NOMO-1 treated with dmso at 0.1 percent for 144 hours (cell line): Measurements from ENCODE around the gene SPRR1A.
"Not testable (repeated sequence)": the region's sequence is repeated elsewhere in the genome, so short reads cannot be mapped to it uniquely, and the experiment has no call there.

ENCODE experiments used
- DNase-seq: peaks from one replicate; lab custom pipeline; 2025; ENCODE audit not compliant: unreplicated experiment; lab: John Stamatoyannopoulos, UW

The SPRR1A gene

GRCh38 chr1:152972196-152972886 lies 11.5 kb upstream of the SPRR1A start:
- DNase-seq, result no peak

- DNase-seq, result no peak
These were observed 7.2 kb upstream of the SPRR1A start for GRCh38 chr1:152976688-152977087.

- no peak for DNase-seq
These were observed 6.3 kb upstream of the SPRR1A start for GRCh38 chr1:152977614-152978013.

GRCh38 chr1:152980676-152981075 lies 3.2 kb upstream of the SPRR1A start:
- DNase-seq, result no peak

- no peak for DNase-seq
These were observed 2.6 kb upstream of the SPRR1A start for GRCh38 chr1:152981146-152981871.

- no peak for DNase-seq
These were observed 1.8 kb upstream of the SPRR1A start for GRCh38 chr1:152982076-152982475.

- DNase-seq, result no peak
These were observed 647 bp upstream of the SPRR1A start for GRCh38 chr1:152983234-152983633.

GRCh38 chr1:152986578-152986977 lies 2.7 kb downstream of the SPRR1A start:
- no peak for DNase-seq

GRCh38 chr1:152993186-152993585 lies 9.3 kb downstream of the SPRR1A start:
- no peak for DNase-seq

- DNase-seq, result no peak
These were observed 12.0 kb downstream of the SPRR1A start for GRCh38 chr1:152995842-152996241.

GRCh38 chr1:152996633-152997400 lies 12.9 kb downstream of the SPRR1A start:
- no peak for DNase-seq

- DNase-seq, result no peak
These were observed 14.0 kb downstream of the SPRR1A start for GRCh38 chr1:152997901-152998300.

- no peak for DNase-seq
These were observed 14.6 kb downstream of the SPRR1A start for GRCh38 chr1:152998476-152998875.

GRCh38 chr1:152999818-153000217 lies 15.9 kb downstream of the SPRR1A start:
- DNase-seq, result no peak

GRCh38 chr1:153000294-153000693 lies 16.4 kb downstream of the SPRR1A start:
- DNase-seq, result no peak

GRCh38 chr1:153001382-153001781 lies 17.5 kb downstream of the SPRR1A start, which contains the start of gene SPRR3:
TSS of gene SPRR3 (plus strand) at chr1:153001749. CDS start at chr1:153003021, 1,272 bp downstream.
- no peak for DNase-seq

- DNase-seq, result not testable (repeated sequence)
These were observed 27.4 kb downstream of the SPRR1A start for GRCh38 chr1:153011235-153011758.

- not testable (repeated sequence) for DNase-seq
These were observed 37.9 kb downstream of the SPRR1A start for GRCh38 chr1:153021829-153022228.

- DNase-seq, result peak; percentile 16
These were observed 38.5 kb downstream of the SPRR1A start for GRCh38 chr1:153022340-153022739.

GRCh38 chr1:153023109-153023508 lies 39.2 kb downstream of the SPRR1A start:
- no peak for DNase-seq

- DNase-seq, result no peak
These were observed 40.5 kb downstream of the SPRR1A start for GRCh38 chr1:153024413-153024812.
